Measurements from ENCODE around the gene MEIS2. TPM values are rescaled to one million over a fixed set of nuclear protein-coding genes. Genes with fewer than 3 reads are reported as not detected.

The MEIS2 gene
- total and polyA plus RNA-seq, 8 donors = 3.9 to 77.7 (median 25.9) TPM

- Histone ChIP-seq H3K4me3 (peak overlapping the region; percentile 38 to 50 (median 46)), H3K27me3 (peaks cover 0 to 74% (median 22%) of the 10 kb centered on the region in 3 donors), H3K36me3 (no peaks in the 10 kb centered on the region), H3K4me1 (peaks cover 12 to 45% (median 22%) of the 10 kb centered on the region in 4 donors), H3K9me3 (no peaks in the 10 kb centered on the region), H3K27ac (peak overlapping the region in 3 of 5 donors; percentile 72 to 95 (median 94))
- 35 to 61% (median 51%) methylated on average over 18 of the region's 18 CpGs for WGBS, 5 donors
- TF ChIP-seq POLR2AphosphoS5 (IDR thresholded peaks at IDR 0.05) (no peak), POLR2A (IDR thresholded peaks at IDR 0.05) (no peak), EP300 (IDR thresholded peaks at IDR 0.05) (no peak)
- TF ChIP-seq, protein P1, sequence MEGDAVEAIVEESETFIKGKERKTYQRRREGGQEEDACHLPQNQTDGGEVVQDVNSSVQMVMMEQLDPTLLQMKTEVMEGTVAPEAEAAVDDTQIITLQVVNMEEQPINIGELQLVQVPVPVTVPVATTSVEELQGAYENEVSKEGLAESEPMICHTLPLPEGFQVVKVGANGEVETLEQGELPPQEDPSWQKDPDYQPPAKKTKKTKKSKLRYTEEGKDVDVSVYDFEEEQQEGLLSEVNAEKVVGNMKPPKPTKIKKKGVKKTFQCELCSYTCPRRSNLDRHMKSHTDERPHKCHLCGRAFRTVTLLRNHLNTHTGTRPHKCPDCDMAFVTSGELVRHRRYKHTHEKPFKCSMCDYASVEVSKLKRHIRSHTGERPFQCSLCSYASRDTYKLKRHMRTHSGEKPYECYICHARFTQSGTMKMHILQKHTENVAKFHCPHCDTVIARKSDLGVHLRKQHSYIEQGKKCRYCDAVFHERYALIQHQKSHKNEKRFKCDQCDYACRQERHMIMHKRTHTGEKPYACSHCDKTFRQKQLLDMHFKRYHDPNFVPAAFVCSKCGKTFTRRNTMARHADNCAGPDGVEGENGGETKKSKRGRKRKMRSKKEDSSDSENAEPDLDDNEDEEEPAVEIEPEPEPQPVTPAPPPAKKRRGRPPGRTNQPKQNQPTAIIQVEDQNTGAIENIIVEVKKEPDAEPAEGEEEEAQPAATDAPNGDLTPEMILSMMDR (IDR thresholded peaks at IDR 0.05) = no peak
- intact Hi-C loops (cut with DNase I; ENCODE audit: low total_unique reads) = loop anchor here (10.0 kb wide), 1 partner anchor 225 kb away; no protein-coding TSS in a partner anchor
- DNase-seq = peak in 1 of 2 donors; percentile 48
Observed at GRCh38 chr15:37109168-37109871, 9.0 kb upstream of the MEIS2 start.

- H3K4me3 ChIP-seq = peak overlapping the region in 1 of 4 donors; percentile 46
- H3K27me3 ChIP-seq = peaks cover 0 to 79% (median 23%) of the 10 kb centered on the region in 3 donors
- H3K9me3 ChIP-seq = no peaks in the 10 kb centered on the region
Observed at GRCh38 chr15:37108381-37109167, 8.2 kb upstream of the MEIS2 start.

DNA sequence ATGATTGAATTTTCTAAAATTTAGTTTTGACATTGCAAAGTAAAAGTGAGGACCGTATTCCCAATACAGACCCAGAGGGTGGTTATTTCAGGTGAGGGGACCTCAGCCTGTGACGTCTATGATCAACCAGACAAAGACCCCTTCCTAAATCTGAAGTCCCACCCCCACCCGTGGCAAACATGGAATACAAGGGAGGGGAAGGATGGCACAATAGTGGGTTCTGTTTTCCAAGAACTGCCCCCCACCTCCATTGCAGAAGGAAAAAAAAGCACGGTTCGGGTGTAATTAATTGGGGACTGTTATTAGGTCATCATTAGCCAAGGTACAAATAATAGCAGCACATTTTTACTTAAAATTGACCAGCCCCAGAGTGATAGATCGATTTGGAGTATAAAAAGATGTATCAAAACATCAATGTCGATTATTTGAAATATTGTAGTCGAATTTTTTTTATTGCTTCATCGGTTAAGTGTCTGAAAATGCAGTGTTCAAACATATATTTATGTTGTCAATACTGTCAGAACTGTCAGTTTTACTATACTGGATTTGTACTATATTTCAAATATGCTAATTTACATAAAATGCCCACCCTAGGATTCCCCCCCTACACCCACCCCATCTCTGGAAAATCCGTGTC is 7.5 kb upstream of the MEIS2 start:
- intact Hi-C loops (cut with DNase I; ENCODE audit: low total_unique reads) = loop anchor here (10.0 kb wide), 1 partner anchor 223 kb away; no protein-coding TSS in a partner anchor
- H3K27me3 ChIP-seq = peaks cover 0 to 80% (median 23%) of the 10 kb centered on the region in 3 donors
- peak overlapping the region in 4 of 5 donors; percentile 16 to 95 (median 78) for H3K27ac ChIP-seq
- H3K36me3 ChIP-seq = no peaks in the 10 kb centered on the region
- 63 to 87% (median 79%) methylated on average over 10 of the region's 10 CpGs for WGBS, 5 donors
- H3K4me3 ChIP-seq = peak overlapping the region in 2 of 4 donors; percentile 24 to 46
- no peak for DNase-seq
- no peaks in the 10 kb centered on the region for H3K9me3 ChIP-seq
- TF ChIP-seq POLR2AphosphoS5 (IDR thresholded peaks at IDR 0.05) (no peak), EP300 (IDR thresholded peaks at IDR 0.05) (no peak), POLR2A (IDR thresholded peaks at IDR 0.05) (no peak)
- TF ChIP-seq, protein P1 (IDR thresholded peaks at IDR 0.05) = no peak
- H3K4me1 ChIP-seq = peaks cover 12 to 43% (median 22%) of the 10 kb centered on the region in 4 donors

More at GRCh38 chr15:37108381-37109167, 8.2 kb upstream of the MEIS2 start:
- intact Hi-C loops (cut with DNase I; ENCODE audit: low total_unique reads) = loop anchor here (10.0 kb wide), 1 partner anchor 224 kb away; no protein-coding TSS in a partner anchor
- peaks cover 12 to 45% (median 22%) of the 10 kb centered on the region in 4 donors for H3K4me1 ChIP-seq
- 76 to 89% (median 83%) methylated on average over 15 of the region's 15 CpGs for WGBS, 5 donors
- no peak for DNase-seq
- no peak for TF ChIP-seq POLR2A (IDR thresholded peaks at IDR 0.05)
- TF ChIP-seq EP300 (IDR thresholded peaks at IDR 0.05) = no peak
- TF ChIP-seq, protein P1 (IDR thresholded peaks at IDR 0.05) = no peak
- no peak for TF ChIP-seq POLR2AphosphoS5 (IDR thresholded peaks at IDR 0.05)
- H3K27ac ChIP-seq = peak overlapping the region in 3 of 5 donors; percentile 62 to 95 (median 94)
- H3K36me3 ChIP-seq = no peaks in the 10 kb centered on the region

All from stomach (tissue), 9 donors.